K562 (cell line): ENCODE data around the gene ADGRB2.

Experiments used
- ARID2 ChIP-seq: fragments of 450-650 bp; IDR thresholded peaks from 2 replicates; pipeline ENCODE4 v1.6.1; 2017; ENCODE audit warnings: antibody characterized with exemption, mild to moderate bottlenecking
- CEBPB ChIP-seq: fragments of 450-650 bp; IDR thresholded peaks from 2 replicates; pipeline ENCODE4 v1.6.1; 2016; ENCODE audit warnings: missing genetic modification characterization, missing compliant biosample characterization
- MAX ChIP-seq: sonication (generic); formaldehyde crosslinking; IDR thresholded peaks from 2 replicates; pipeline ENCODE4 v1.9.0; 2022; ENCODE audit warnings: mild to moderate bottlenecking, missing genetic modification reagents
- SIN3A ChIP-seq, 2 experiments: fragments of 150-350 bp in 1 of 2; IDR thresholded peaks; 2 replicates each; pipeline ENCODE4 v1.6.1; 2011 to 2016; ENCODE audit warnings: borderline replicate concordance in 2 of 2, low read depth in 2 of 2, low read length in 2 of 2, mild to moderate bottlenecking in 2 of 2, moderate library complexity in 2 of 2; ENCODE audit not compliant: control insufficient read depth in 1 of 2
- ZNF561 ChIP-seq: fragments of 450-650 bp; formaldehyde crosslinking; conservative IDR thresholded peaks from 2 replicates; pipeline ENCODE4 v1.4.0; 2020; ENCODE audit warnings: mild to moderate bottlenecking, moderate library complexity

DNA sequence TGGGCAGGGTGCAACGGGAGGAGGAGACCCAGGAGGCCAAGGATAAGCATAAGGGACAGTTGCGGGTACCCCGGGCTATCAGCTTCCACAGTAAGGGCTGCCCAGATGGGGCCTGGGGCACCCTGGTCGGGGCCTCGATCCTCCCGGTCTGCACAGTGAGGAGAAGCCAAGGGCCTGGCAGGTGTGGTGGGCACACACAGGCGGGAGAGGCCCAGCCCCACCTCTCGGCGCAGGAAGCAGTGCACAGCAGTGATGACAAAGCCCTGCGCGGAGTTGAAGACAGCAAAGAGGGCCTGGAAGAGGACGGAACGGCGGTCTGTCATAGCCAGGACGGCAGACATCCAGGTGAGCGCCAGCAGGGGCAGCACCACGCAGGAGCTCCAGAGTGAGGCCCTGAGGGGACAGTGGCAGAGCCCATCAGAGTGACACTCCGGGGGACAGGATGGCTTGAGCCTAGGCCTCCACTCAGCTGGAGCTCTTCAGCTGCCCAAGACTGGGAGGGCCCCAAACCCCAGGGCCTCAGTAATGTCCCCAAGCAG is 31.3 kb downstream of the ADGRB2 start:
- TF ChIP-seq CEBPB (tag) (no peak), SIN3A (IDR thresholded peaks at IDR 0.05; ENCODE audit: borderline replicate concordance in 2 of 2, control insufficient read depth in 1 of 2, low read depth in 2 of 2, low read length in 2 of 2) (no peak), ARID2 (no peak), MAX (no peak), ZNF561 (CRISPR knock-in tag) (no peak)
